GM23248 (cell line): ENCODE measurements around the gene CFAP97D2.

ENCODE experiments used
- EZH2 ChIP-seq: fragments of 200-600 bp; sonication (generic); IDR thresholded peaks from 2 replicates; pipeline ENCODE4 v1.6.1; 2018; ENCODE audit warnings: antibody characterized with exemption, mild to moderate bottlenecking; ENCODE audit not compliant: insufficient read depth, poor library complexity, severe bottlenecking
- EZH2phosphoT487 ChIP-seq: fragments of 200-600 bp; sonication (generic); IDR thresholded peaks from 2 replicates; pipeline ENCODE4 v1.6.1; 2018; ENCODE audit warnings: antibody characterized with exemption, moderate library complexity, mild to moderate bottlenecking, low read depth; ENCODE audit not compliant: insufficient read depth

DNA sequence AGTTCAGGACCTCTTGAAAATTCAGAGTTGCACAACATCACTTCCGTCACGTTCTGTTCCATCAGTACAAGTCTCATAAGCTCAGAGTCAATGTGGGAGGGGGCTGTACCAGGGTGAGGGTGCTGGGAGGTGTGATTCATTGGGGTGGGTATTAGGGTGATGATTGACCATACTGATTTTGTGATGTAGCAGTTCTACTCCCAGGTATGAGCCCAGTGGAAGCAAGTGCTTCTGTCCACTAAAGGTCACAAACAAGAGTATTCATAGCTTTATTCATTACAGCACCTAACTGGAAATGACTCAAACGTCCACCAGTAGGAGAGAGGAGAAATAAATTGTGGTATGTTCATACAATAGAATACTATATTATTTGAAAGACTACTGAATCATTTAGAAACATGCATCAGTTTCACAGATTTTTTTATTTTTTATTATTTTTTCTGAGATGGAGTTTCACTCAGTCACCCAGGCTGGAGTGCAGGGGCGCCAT lies 90.3 kb downstream of the CFAP97D2 start:
- no peak for TF ChIP-seq EZH2
- TF ChIP-seq EZH2phosphoT487: no peak
